Activated CD8-positive, alpha-beta memory T cell treated with anti-CD3 and anti-CD28 coated beads for 4 hours (primary cell): ENCODE measurements around the gene TSPAN13.

Experiments
- DNase-seq, 2 donors: peaks; one replicate each; pipeline ENCODE4 v3.0.0-alpha.2; 2020; ENCODE audit warnings: low read depth in 2 of 2

Gene TSPAN13

GRCh38 chr7:16774986-16775385 lies 21.4 kb downstream of the TSPAN13 start:
- no peak for DNase-seq

- DNase-seq = no peak
Measured at GRCh38 chr7:16776053-16776452, 22.5 kb downstream of the TSPAN13 start.

- no peak for DNase-seq
Measured at GRCh38 chr7:16778476-16778875, 24.9 kb downstream of the TSPAN13 start.

GRCh38 chr7:16779051-16779450 lies 25.5 kb downstream of the TSPAN13 start:
- DNase-seq = no peak

- DNase-seq = no peak
Measured at GRCh38 chr7:16780596-16780995, 27.0 kb downstream of the TSPAN13 start.

GRCh38 chr7:16785321-16785720 lies 31.8 kb downstream of the TSPAN13 start:
- DNase-seq = no peak

- DNase-seq = no peak
Measured at GRCh38 chr7:16785846-16786245, 32.3 kb downstream of the TSPAN13 start.

- no peak for DNase-seq
Measured at GRCh38 chr7:16786257-16786656, 32.7 kb downstream of the TSPAN13 start.

GRCh38 chr7:16787127-16787526 lies 33.6 kb downstream of the TSPAN13 start:
- no peak for DNase-seq

GRCh38 chr7:16791071-16791470 lies 37.5 kb downstream of the TSPAN13 start:
- no peak for DNase-seq

- DNase-seq = no peak
Measured at GRCh38 chr7:16791905-16792698, 38.5 kb downstream of the TSPAN13 start.

GRCh38 chr7:16794986-16795385 lies 41.4 kb downstream of the TSPAN13 start:
- no peak for DNase-seq

GRCh38 chr7:16795624-16796023 lies 42.1 kb downstream of the TSPAN13 start:
- no peak for DNase-seq

GRCh38 chr7:16801111-16801542 lies 47.6 kb downstream of the TSPAN13 start:
- DNase-seq = no peak

GRCh38 chr7:16801579-16801978 lies 48.0 kb downstream of the TSPAN13 start:
- no peak for DNase-seq

GRCh38 chr7:16803125-16803524 lies 49.6 kb downstream of the TSPAN13 start:
- no peak for DNase-seq

- no peak for DNase-seq
Measured at GRCh38 chr7:16803881-16804673, 50.5 kb downstream of the TSPAN13 start.

- no peak for DNase-seq
Measured at GRCh38 chr7:16804674-16805439, 51.3 kb downstream of the TSPAN13 start, which contains the start of gene AGR2. Gene AGR2, minus strand, starts transcription at chr7:16804999. Its CDS starts 3,203 bp downstream, at chr7:16801796.

- no peak for DNase-seq
Measured at GRCh38 chr7:16805441-16805840, 51.9 kb downstream of the TSPAN13 start.

GRCh38 chr7:16810112-16810511 lies 56.6 kb downstream of the TSPAN13 start:
- no peak for DNase-seq

GRCh38 chr7:16810573-16810972 lies 57.0 kb downstream of the TSPAN13 start:
- DNase-seq = no peak

GRCh38 chr7:16811551-16811950 lies 58.0 kb downstream of the TSPAN13 start:
- DNase-seq = no peak
